Type B pancreatic cell (in vitro differentiated cells): ENCODE measurements around the gene VCP. TPM values are rescaled to one million over a fixed set of nuclear protein-coding genes. Genes with fewer than 3 reads are reported as not detected.

Experiments
- DNase-seq: peaks from one replicate; pipeline ENCODE4 v3.0.0; 2021; ENCODE audit warnings: mixed read lengths; ENCODE audit not compliant: unreplicated experiment; ENCODE audit errors: extremely low spot score
- H3K27ac Mint-ChIP-seq: 2 replicates; pipeline ENCODE4 v1.8.0; 2021; ENCODE audit warnings: mild to moderate bottlenecking, mixed read lengths
- H3K27me3 Mint-ChIP-seq: 2 replicates; pipeline ENCODE4 v1.8.0; 2021; ENCODE audit warnings: mixed read lengths
- H3K36me3 Mint-ChIP-seq: 2 replicates; pipeline ENCODE4 v1.8.0; 2021; ENCODE audit warnings: mixed read lengths
- H3K4me1 Mint-ChIP-seq: one replicate; pipeline ENCODE4 v1.8.0; 2021; ENCODE audit warnings: mixed read lengths; ENCODE audit not compliant: unreplicated experiment
- H3K4me3 Mint-ChIP-seq: 2 replicates; pipeline ENCODE4 v1.8.0; 2021; ENCODE audit warnings: mild to moderate bottlenecking, mixed read lengths
- H3K9me3 Mint-ChIP-seq: 2 replicates; pipeline ENCODE4 v1.8.0; 2021; ENCODE audit warnings: mixed read lengths
- CTCF ChIP-seq: fragments of 200-600 bp; sonication (generic); conservative IDR thresholded peaks from 2 replicates; pipeline ENCODE4 v1.5.0; 2021; ENCODE audit warnings: antibody characterized with exemption, mild to moderate bottlenecking
- total RNA-seq: library from RNA; stranded (reverse); gene quantifications from 2 replicates; pipeline ENCODE4 v1.2.1, GENCODE V29; 2021; ENCODE audit warnings: low replicate concordance

The VCP gene
- total RNA-seq, 1 donor from 2014 or later: 285 TPM

- H3K4me1 Mint-ChIP-seq: no peaks in the 10 kb centered on the region
- no peak for DNase-seq
- H3K27ac Mint-ChIP-seq: no peak overlapping the region
These were observed 15.2 kb downstream of the VCP start for GRCh38 chr9:35057271-35057620.

GRCh38 chr9:35056571-35057270 lies 15.7 kb downstream of the VCP start:
- no peak for DNase-seq
- Mint-ChIP-seq H3K36me3 (peaks cover 80% of the 10 kb centered on the region), H3K27me3 (no peaks in the 10 kb centered on the region), H3K4me3 (no peak overlapping the region), H3K9me3 (no peaks in the 10 kb centered on the region), H3K27ac (no peak overlapping the region), H3K4me1 (no peaks in the 10 kb centered on the region)
- no peak for TF ChIP-seq CTCF

More at GRCh38 chr9:35057271-35057620, 15.2 kb downstream of the VCP start:
- Mint-ChIP-seq H3K9me3 (no peaks in the 10 kb centered on the region), H3K4me3 (no peak overlapping the region), H3K27me3 (no peaks in the 10 kb centered on the region), H3K36me3 (peaks cover 83% of the 10 kb centered on the region)
- no peak for TF ChIP-seq CTCF

- Mint-ChIP-seq H3K9me3 (no peaks in the 10 kb centered on the region), H3K4me1 (no peaks in the 10 kb centered on the region), H3K27ac (no peak overlapping the region), H3K4me3 (no peak overlapping the region), H3K36me3 (peaks cover 70% of the 10 kb centered on the region), H3K27me3 (no peaks in the 10 kb centered on the region)
- TF ChIP-seq CTCF: no peak
- DNase-seq: no peak
These were observed 17.4 kb downstream of the VCP start for GRCh38 chr9:35054871-35055644.

GRCh38 chr9:35054185-35054835 lies 18.1 kb downstream of the VCP start:
- no peak for DNase-seq
- no peak for TF ChIP-seq CTCF
- H3K4me3 Mint-ChIP-seq: no peak overlapping the region
- H3K27me3 Mint-ChIP-seq: no peaks in the 10 kb centered on the region
- no peaks in the 10 kb centered on the region for H3K4me1 Mint-ChIP-seq
- no peak overlapping the region for H3K27ac Mint-ChIP-seq
- no peaks in the 10 kb centered on the region for H3K9me3 Mint-ChIP-seq
- peaks cover 64% of the 10 kb centered on the region for H3K36me3 Mint-ChIP-seq

GRCh38 chr9:35051069-35051967 lies 21.1 kb downstream of the VCP start:
- no peaks in the 10 kb centered on the region for H3K27me3 Mint-ChIP-seq
- no peak overlapping the region for H3K27ac Mint-ChIP-seq
- H3K4me1 Mint-ChIP-seq: no peaks in the 10 kb centered on the region
- no peak for DNase-seq
- H3K36me3 Mint-ChIP-seq: peaks cover 50% of the 10 kb centered on the region
- TF ChIP-seq CTCF: peak; percentile 77
- H3K9me3 Mint-ChIP-seq: no peaks in the 10 kb centered on the region
- no peak overlapping the region for H3K4me3 Mint-ChIP-seq
